GM23338 (cell line): ENCODE results near the gene FGF21.

Source experiments
- EZH2 ChIP-seq: fragments of 200-600 bp; sonication (generic); IDR thresholded peaks from one replicate; pipeline ENCODE4 v1.8.0; 2017; ENCODE audit warnings: antibody characterized with exemption, mild to moderate bottlenecking, low read depth; ENCODE audit not compliant: unreplicated experiment
- EZH2phosphoT487 ChIP-seq: fragments of 200-600 bp; sonication (generic); IDR thresholded peaks from one replicate; pipeline ENCODE4 v1.8.1; 2018; ENCODE audit warnings: antibody characterized with exemption; ENCODE audit not compliant: unreplicated experiment
- JUNB ChIP-seq: IDR thresholded peaks from one replicate; pipeline ENCODE4 v1.6.1; 2016; ENCODE audit warnings: antibody characterized with exemption; ENCODE audit not compliant: unreplicated experiment
- POLR2AphosphoS5 ChIP-seq: IDR thresholded peaks from 2 replicates; pipeline ENCODE4 v1.6.1; 2016; ENCODE audit warnings: antibody characterized with exemption, low read depth
- TF ChIP-seq, protein P1 (sequence below), 2 experiments: fragments of 200-600 bp in 1 of 2; sonication (generic) in 1 of 2; conservative IDR thresholded peaks; 2 replicates each; pipeline versions ENCODE4 v1.5.1 to v1.6.1; 2016 to 2017; ENCODE audit warnings: antibody characterized with exemption in 2 of 2, low read depth in 2 of 2, mild to moderate bottlenecking in 2 of 2, moderate library complexity in 1 of 2
- TF ChIP-seq, protein P2 (sequence below): IDR thresholded peaks from one replicate; pipeline ENCODE4 v1.6.1; 2018; ENCODE audit warnings: antibody characterized with exemption; ENCODE audit not compliant: unreplicated experiment

DNA sequence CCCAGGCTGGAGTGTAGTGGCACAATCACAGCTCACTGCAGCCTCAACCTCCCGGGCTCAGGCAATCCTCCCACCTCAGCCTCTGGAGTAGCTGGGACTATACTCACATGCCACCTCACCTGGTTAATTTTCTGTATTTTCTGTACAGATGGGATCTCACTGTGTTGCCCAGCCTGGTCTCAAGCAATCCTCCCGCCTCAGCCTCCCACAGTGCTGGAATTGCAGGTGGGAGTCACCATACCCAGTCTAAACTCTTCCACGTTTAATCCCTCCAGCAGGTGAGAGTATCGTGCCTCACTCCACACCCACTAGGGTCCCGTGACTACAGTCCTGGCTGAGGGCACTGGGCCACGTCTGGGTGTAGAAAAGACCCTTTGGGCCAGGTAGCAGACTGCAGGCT is 39.0 kb downstream of the FGF21 start:
- TF ChIP-seq, protein P1, sequence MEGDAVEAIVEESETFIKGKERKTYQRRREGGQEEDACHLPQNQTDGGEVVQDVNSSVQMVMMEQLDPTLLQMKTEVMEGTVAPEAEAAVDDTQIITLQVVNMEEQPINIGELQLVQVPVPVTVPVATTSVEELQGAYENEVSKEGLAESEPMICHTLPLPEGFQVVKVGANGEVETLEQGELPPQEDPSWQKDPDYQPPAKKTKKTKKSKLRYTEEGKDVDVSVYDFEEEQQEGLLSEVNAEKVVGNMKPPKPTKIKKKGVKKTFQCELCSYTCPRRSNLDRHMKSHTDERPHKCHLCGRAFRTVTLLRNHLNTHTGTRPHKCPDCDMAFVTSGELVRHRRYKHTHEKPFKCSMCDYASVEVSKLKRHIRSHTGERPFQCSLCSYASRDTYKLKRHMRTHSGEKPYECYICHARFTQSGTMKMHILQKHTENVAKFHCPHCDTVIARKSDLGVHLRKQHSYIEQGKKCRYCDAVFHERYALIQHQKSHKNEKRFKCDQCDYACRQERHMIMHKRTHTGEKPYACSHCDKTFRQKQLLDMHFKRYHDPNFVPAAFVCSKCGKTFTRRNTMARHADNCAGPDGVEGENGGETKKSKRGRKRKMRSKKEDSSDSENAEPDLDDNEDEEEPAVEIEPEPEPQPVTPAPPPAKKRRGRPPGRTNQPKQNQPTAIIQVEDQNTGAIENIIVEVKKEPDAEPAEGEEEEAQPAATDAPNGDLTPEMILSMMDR (conservative IDR thresholded peaks at IDR 0.05; ENCODE audit: low read depth in 2 of 2): no peak
- no peak for TF ChIP-seq EZH2
- no peak for TF ChIP-seq POLR2AphosphoS5
- TF ChIP-seq, protein P2, sequence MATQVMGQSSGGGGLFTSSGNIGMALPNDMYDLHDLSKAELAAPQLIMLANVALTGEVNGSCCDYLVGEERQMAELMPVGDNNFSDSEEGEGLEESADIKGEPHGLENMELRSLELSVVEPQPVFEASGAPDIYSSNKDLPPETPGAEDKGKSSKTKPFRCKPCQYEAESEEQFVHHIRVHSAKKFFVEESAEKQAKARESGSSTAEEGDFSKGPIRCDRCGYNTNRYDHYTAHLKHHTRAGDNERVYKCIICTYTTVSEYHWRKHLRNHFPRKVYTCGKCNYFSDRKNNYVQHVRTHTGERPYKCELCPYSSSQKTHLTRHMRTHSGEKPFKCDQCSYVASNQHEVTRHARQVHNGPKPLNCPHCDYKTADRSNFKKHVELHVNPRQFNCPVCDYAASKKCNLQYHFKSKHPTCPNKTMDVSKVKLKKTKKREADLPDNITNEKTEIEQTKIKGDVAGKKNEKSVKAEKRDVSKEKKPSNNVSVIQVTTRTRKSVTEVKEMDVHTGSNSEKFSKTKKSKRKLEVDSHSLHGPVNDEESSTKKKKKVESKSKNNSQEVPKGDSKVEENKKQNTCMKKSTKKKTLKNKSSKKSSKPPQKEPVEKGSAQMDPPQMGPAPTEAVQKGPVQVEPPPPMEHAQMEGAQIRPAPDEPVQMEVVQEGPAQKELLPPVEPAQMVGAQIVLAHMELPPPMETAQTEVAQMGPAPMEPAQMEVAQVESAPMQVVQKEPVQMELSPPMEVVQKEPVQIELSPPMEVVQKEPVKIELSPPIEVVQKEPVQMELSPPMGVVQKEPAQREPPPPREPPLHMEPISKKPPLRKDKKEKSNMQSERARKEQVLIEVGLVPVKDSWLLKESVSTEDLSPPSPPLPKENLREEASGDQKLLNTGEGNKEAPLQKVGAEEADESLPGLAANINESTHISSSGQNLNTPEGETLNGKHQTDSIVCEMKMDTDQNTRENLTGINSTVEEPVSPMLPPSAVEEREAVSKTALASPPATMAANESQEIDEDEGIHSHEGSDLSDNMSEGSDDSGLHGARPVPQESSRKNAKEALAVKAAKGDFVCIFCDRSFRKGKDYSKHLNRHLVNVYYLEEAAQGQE: no peak
- TF ChIP-seq JUNB: no peak
- no peak for TF ChIP-seq EZH2phosphoT487
